GM12878 (cell line): Measurements from ENCODE around the gene PELI2. TPM values are rescaled to one million over a fixed set of nuclear protein-coding genes. Genes with fewer than 3 reads are reported as not detected.

Source experiments
- ATAC-seq: fragments of 200-7000 bp; cut with Tn5 transposase; 3 replicates; pipeline ENCODE4 v1.9.1; 2020; ENCODE audit warnings: mild to moderate bottlenecking, moderate library complexity
- BruUV-seq: library from RNA; stranded (reverse); fragments of 400-500 nt; replicated peaks from 2 replicates; lab custom pipeline; 2021; lab: Mats Ljungman, UMichigan
- CTCF ChIA-PET: fragments of 300-600 bp; sonication (Branson Sonifier 250); formaldehyde crosslinking; extraction: SDS; loops from one replicate; lab custom pipeline; 2021; ENCODE audit warnings: inconsistent platforms; lab: Yijun Ruan, JAX
- POLR2A ChIA-PET: fragments of 350-600 bp; formaldehyde crosslinking; extraction: SDS; loops from one replicate; lab custom pipeline; 2021; ENCODE audit warnings: inconsistent platforms; lab: Charles Lee
- RAD21 ChIA-PET: fragments of 300-600 bp; sonication (Branson Sonifier 250); formaldehyde crosslinking; loops from one replicate; lab custom pipeline; 2023; ENCODE audit warnings: antibody characterized with exemption; ENCODE audit not compliant: unreplicated experiment; lab: Charles Lee
- SMC1A ChIA-PET: fragments of 300-600 bp; sonication (Branson Sonifier 250); formaldehyde crosslinking; loops from one replicate; lab custom pipeline; 2023; ENCODE audit not compliant: unreplicated experiment, uncharacterized antibody; lab: Charles Lee
- DNase-seq: peaks from one replicate; pipeline ENCODE4 v3.0.0-alpha.2; 2011; ENCODE audit warnings: low read depth, low spot score
- FAIRE-seq: peaks from 3 replicates; lab custom pipeline; 2011; peaks lifted over from hg19 to GRCh38; lab: Jason Lieb, UNC
- H2AFZ ChIP-seq: 2 replicates; pipeline ENCODE4 v1.6.0; 2011; ENCODE audit warnings: low read depth, low read length, control low read depth; ENCODE audit not compliant: control insufficient read depth
- H3K27ac ChIP-seq: 2 replicates; pipeline ENCODE4 v1.5.1; 2011; ENCODE audit warnings: control low read depth; ENCODE audit not compliant: control insufficient read depth, insufficient read depth
- H3K27me3 ChIP-seq, 2 experiments: replicated peaks in 1 of 2; 2 replicates each; pipeline versions ENCODE4 v1.6.0 to v1.6.1; 2011; ENCODE audit warnings: low read length in 1 of 2; ENCODE audit not compliant: control insufficient read depth in 2 of 2, insufficient read depth in 2 of 2
- H3K36me3 ChIP-seq, 2 experiments: 2 replicates each; pipeline ENCODE4 v1.5.1; 2011; ENCODE audit warnings: low read length in 1 of 2; ENCODE audit not compliant: control insufficient read depth in 2 of 2, insufficient read depth in 2 of 2
- H3K4me1 ChIP-seq: 2 replicates; pipeline ENCODE4 v1.6.1; 2011; ENCODE audit warnings: mild to moderate bottlenecking, low read length, moderate library complexity, mixed read lengths; ENCODE audit not compliant: control insufficient read depth, insufficient read depth
- H3K4me2 ChIP-seq: 2 replicates; pipeline ENCODE4 v1.6.0; 2011; ENCODE audit warnings: control low read depth; ENCODE audit not compliant: control insufficient read depth, insufficient read depth
- H3K4me3 ChIP-seq: fragments of 200-600 bp; sonication (generic); 2 replicates; pipeline ENCODE4 v1.5.1; 2016
- H3K79me2 ChIP-seq: 2 replicates; pipeline ENCODE4 v1.6.0; 2011; ENCODE audit warnings: low read length; ENCODE audit not compliant: control insufficient read depth, insufficient read depth
- H3K9ac ChIP-seq: 2 replicates; pipeline ENCODE4 v1.8.0; 2011; ENCODE audit warnings: low read length, control low read depth, mixed read lengths; ENCODE audit not compliant: control insufficient read depth, insufficient read depth
- H3K9me3 ChIP-seq: replicated peaks from 3 replicates; pipeline ENCODE4 v1.5.1; 2011; ENCODE audit warnings: mild to moderate bottlenecking, low read length; ENCODE audit not compliant: control insufficient read depth, insufficient read depth
- H4K20me1 ChIP-seq: 2 replicates; pipeline ENCODE4 v1.6.0; 2011; ENCODE audit not compliant: control insufficient read depth, insufficient read depth
- BCL3 ChIP-seq: IDR thresholded peaks from 2 replicates; pipeline ENCODE4 v1.6.1; 2011; ENCODE audit warnings: borderline replicate concordance, low read depth, mild to moderate bottlenecking, moderate library complexity, low read length; ENCODE audit not compliant: insufficient read depth, poor library complexity, severe bottlenecking
- CEBPB ChIP-seq, 2 experiments: fragments of 150-350 bp in 1 of 2; IDR thresholded peaks; 2 replicates each; pipeline ENCODE4 v1.6.1; 2012 to 2014; ENCODE audit warnings: low read depth in 2 of 2, low read length in 2 of 2, borderline replicate concordance in 1 of 2, inconsistent platforms in 1 of 2
- RAD21 ChIP-seq: IDR thresholded peaks from 2 replicates; pipeline ENCODE4 v1.6.1; 2011; ENCODE audit warnings: mild to moderate bottlenecking, low read depth, low read length, moderate library complexity; ENCODE audit not compliant: insufficient read depth
- RAD51 ChIP-seq: fragments of 450-650 bp; IDR thresholded peaks from 2 replicates; pipeline ENCODE4 v1.6.1; 2016; ENCODE audit warnings: moderate library complexity, mild to moderate bottlenecking, inconsistent platforms
- SKIL ChIP-seq: fragments of 450-650 bp; IDR thresholded peaks from 2 replicates; pipeline ENCODE4 v1.6.1; 2017; ENCODE audit warnings: mild to moderate bottlenecking, low read depth, inconsistent platforms; ENCODE audit not compliant: poor library complexity, severe bottlenecking
- TCF3 ChIP-seq: IDR thresholded peaks from 2 replicates; pipeline ENCODE4 v1.6.1; 2012; ENCODE audit warnings: low read depth, mild to moderate bottlenecking, low read length, borderline replicate concordance; ENCODE audit not compliant: insufficient read depth
- ZBTB33 ChIP-seq: fragments of 450-650 bp; IDR thresholded peaks from 2 replicates; pipeline ENCODE4 v1.6.1; 2017; ENCODE audit warnings: mild to moderate bottlenecking
- WGBS: methylation state at CpG from one replicate; pipeline ENCODE4 v1.1.6; 2016; ENCODE audit warnings: low lambda C conversion rate; ENCODE audit not compliant: insufficient replicate concordance, insufficient coverage; ENCODE audit errors: missing lambda C conversion rate; 5-methylcytosine and 5-hydroxymethylcytosine counted together
- in situ Hi-C: fragments of 300-500 bp; cut with MboI; formaldehyde crosslinking; loops from 9 replicates; pipeline ENCODE4 v1.14.3; 2018; ENCODE audit warnings: mixed read lengths
- intact Hi-C: fragments of 100-400 bp; cut with micrococcal nuclease; formaldehyde crosslinking; loops from one replicate; pipeline ENCODE4 v1.14.2; 2022; ENCODE audit not compliant: unreplicated experiment
- polyA plus RNA-seq, 11 experiments: library from polyadenylated mRNA; depleted of rRNA in 4 of 11; unstranded in 6 of 11; stranded (reverse) in 5 of 11; fragments of >200 nt; fragmentation: Nextera tagmentation in 4 of 11; fragmentation: Illumina TruSeq in 1 of 11; extraction: Ambion mirVana in 4 of 11; extraction: Trizol in 1 of 11; gene quantifications; 1 replicate in 1 of 11; 2 replicates in 10 of 11; pipeline versions ENCODE4 v1.2.1 to v1.2.3, GENCODE V29; 2011 to 2016; ENCODE audit warnings: inconsistent platforms in 2 of 11, missing spikeins in 2 of 11, low read depth in 1 of 11
- total RNA-seq, 4 experiments: library from RNA; depleted of rRNA in 3 of 4; stranded (reverse); fragments of >200 nt in 3 of 4; fragmentation: Illumina TruSeq in 1 of 4; extraction: Trizol in 1 of 4; gene quantifications; 2 replicates each; pipeline versions ENCODE4 v1.2.1 to v1.2.3, GENCODE V29; 2013 to 2021

Gene PELI2
- total and polyA plus RNA-seq, 10 of the 15 experiments (the other 5 are each of a cell fraction or from before 2014, with no cell fraction given) = under 0.01 to 0.10 (median 0.01) TPM; not detected in 3

GRCh38 chr14:56098021-56098420 lies 20.2 kb upstream of the PELI2 start:
- no peaks in the 10 kb centered on the region for H3K27me3 ChIP-seq
- no peak for TF ChIP-seq SKIL
- no peak for TF ChIP-seq RAD21
- no peak for TF ChIP-seq CEBPB (IDR thresholded peaks at IDR 0.05; ENCODE audit: borderline replicate concordance in 1 of 2, low read depth in 2 of 2, low read length in 2 of 2)
- no peak for TF ChIP-seq ZBTB33
- TF ChIP-seq BCL3 = no peak
- TF ChIP-seq RAD51 = no peak
- no peak for TF ChIP-seq TCF3
- H3K36me3 ChIP-seq = no peaks in the 10 kb centered on the region
- H2AFZ ChIP-seq = no peak overlapping the region
- no peak for DNase-seq
- no peak for ATAC-seq
- H3K27ac ChIP-seq = no peak overlapping the region
- ChIA-PET POLR2A (interaction anchor here (0.6 kb wide), 1 partner anchor 20 kb away, joined by 3 read pairs; no protein-coding TSS in a partner anchor), SMC1A (no interaction called here), RAD21 (no interaction called here), CTCF (interaction anchor here (2.5 kb wide), 1 partner anchor 10 kb away, joined by 9 read pairs; no protein-coding TSS in a partner anchor)
- H3K4me2 ChIP-seq = no peak overlapping the region
- no peak overlapping the region for H3K4me3 ChIP-seq
- WGBS = 20% methylated on average over 1 of the region's 1 CpG
- no peaks in the 10 kb centered on the region for H3K79me2 ChIP-seq
- in situ Hi-C loops (no loop called here), intact Hi-C loops (no loop called here)
- H3K9ac ChIP-seq = no peak overlapping the region
- no peak for FAIRE-seq
- no TSS peak for BruUV-seq
- H4K20me1 ChIP-seq = no peaks in the 10 kb centered on the region
- no peaks in the 10 kb centered on the region for H3K4me1 ChIP-seq
- H3K9me3 ChIP-seq = no peaks in the 10 kb centered on the region
